Lower leg skin (tissue), 4 donors: ENCODE measurements around the gene EIF4B. TPM values are rescaled to one million over a fixed set of nuclear protein-coding genes. Genes with fewer than 3 reads are reported as not detected.
A peak's percentile ranks its signal among the peaks of the same experiment; 100 is the strongest.

Experiments
- DNase-seq, 2 donors: peaks; one replicate each; pipeline ENCODE4 v3.0.0-alpha.2; 2019; ENCODE audit warnings: low spot score in 2 of 2
- H3K4me3 ChIP-seq: fragments of 200-600 bp; sonication (generic); 2 replicates; pipeline ENCODE4 v1.5.1; 2017; ENCODE audit warnings: mild to moderate bottlenecking, low read depth; ENCODE audit not compliant: poor library complexity, severe bottlenecking
- POLR2A ChIP-seq, 2 donors: fragments of 450-650 bp; IDR thresholded peaks; one replicate each; pipeline ENCODE4 v1.6.1; 2016 to 2017; ENCODE audit warnings: antibody characterized with exemption in 2 of 2, mild to moderate bottlenecking in 1 of 2, moderate library complexity in 1 of 2
- WGBS, 2 donors: methylation state at CpG; one replicate each; pipeline ENCODE4 v1.1.5; 2018; 5-methylcytosine and 5-hydroxymethylcytosine counted together
- intact Hi-C: fragments of 100-400 bp; cut with DNase I; formaldehyde crosslinking; loops from one replicate; pipeline ENCODE4 v1.15.0; 2023; ENCODE audit warnings: low total_unique reads
- total RNA-seq, 4 donors: library from RNA; depleted of rRNA; stranded (reverse); fragments of >200 nt; gene quantifications; one replicate each; pipeline ENCODE4 v1.1.0, GENCODE V29; 2016
- TF ChIP-seq, protein P1 (sequence below), 3 donors: fragments of 450-650 bp; IDR thresholded peaks; one replicate each; pipeline ENCODE4 v1.5.1; 2016; ENCODE audit warnings: antibody characterized with exemption in 3 of 3, mild to moderate bottlenecking in 3 of 3, moderate library complexity in 2 of 3

Gene EIF4B
- total RNA-seq, 4 donors from 2014 or later, result 499 to 623 (median 546) TPM

DNA sequence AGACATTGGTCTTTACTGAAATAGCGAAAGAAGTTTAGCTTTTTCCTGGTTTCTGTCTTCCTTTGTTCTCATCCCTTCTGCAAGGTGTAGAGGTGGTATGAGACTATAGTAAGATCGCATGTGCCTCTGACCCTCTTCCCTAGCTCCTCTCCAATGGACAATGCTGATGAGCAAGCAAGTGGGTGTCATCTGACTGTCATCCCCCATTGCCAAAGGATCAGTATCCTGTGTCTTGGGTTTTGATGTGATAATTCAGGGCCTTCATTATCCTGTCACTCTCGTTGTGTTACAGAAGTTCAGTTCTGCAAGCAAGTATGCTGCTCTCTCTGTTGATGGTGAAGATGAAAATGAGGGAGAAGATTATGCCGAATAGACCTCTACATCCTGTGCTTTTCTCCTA, 33.6 kb downstream of the EIF4B start:
- WGBS, 2 donors, result 72 to 80% methylated on average over 4 of the region's 4 CpGs
- no peak overlapping the region for H3K4me3 ChIP-seq
- intact Hi-C loops, result loop anchor here (1.0 kb wide), 1 partner anchor 28 kb away; no protein-coding TSS in a partner anchor
- no peak for DNase-seq
- no peak for TF ChIP-seq POLR2A (IDR thresholded peaks at IDR 0.05)
- TF ChIP-seq, protein P1, sequence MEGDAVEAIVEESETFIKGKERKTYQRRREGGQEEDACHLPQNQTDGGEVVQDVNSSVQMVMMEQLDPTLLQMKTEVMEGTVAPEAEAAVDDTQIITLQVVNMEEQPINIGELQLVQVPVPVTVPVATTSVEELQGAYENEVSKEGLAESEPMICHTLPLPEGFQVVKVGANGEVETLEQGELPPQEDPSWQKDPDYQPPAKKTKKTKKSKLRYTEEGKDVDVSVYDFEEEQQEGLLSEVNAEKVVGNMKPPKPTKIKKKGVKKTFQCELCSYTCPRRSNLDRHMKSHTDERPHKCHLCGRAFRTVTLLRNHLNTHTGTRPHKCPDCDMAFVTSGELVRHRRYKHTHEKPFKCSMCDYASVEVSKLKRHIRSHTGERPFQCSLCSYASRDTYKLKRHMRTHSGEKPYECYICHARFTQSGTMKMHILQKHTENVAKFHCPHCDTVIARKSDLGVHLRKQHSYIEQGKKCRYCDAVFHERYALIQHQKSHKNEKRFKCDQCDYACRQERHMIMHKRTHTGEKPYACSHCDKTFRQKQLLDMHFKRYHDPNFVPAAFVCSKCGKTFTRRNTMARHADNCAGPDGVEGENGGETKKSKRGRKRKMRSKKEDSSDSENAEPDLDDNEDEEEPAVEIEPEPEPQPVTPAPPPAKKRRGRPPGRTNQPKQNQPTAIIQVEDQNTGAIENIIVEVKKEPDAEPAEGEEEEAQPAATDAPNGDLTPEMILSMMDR (IDR thresholded peaks at IDR 0.05), result no peak

DNA sequence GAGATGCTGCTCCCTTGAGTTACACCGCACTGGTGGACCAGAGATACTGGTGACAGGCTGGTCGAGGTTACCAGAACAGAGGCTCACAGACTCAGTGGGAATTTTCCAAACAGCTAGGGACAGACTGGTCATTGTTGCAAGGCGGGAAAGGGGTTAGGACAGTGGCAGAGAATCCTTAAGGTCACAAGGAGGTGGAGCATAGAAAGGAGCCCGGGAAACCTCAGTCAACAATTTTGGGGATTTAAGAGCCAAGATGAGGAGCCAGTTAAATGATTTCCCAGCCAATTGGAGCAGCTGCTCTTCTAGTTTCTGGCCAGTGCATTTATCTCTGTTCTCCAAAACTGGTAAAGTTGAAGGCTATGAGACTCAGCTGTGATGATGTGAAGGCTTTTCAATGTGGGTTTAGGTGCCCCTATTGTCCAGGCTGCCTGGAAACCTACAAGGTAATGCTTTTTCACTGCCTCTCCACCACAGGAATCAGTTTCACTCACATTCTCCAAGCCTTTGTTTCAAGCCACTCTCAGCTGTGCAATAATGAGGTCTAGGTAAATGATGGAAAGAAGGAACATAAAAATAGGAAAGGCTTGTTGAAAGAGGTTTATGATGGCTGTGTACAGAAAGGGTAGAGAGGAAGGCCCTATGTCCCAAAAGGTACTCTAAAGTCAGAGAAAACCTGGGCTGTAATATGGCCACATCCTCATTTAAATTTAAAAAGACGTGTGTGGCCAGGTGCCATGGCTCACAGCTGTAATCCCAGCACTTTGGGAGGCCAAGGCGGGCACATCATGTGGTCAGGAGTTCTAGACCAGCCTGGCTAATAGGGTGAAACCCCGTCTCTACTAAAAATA, 36.6 kb downstream of the EIF4B start:
- 73 to 74% methylated on average over 7 of the region's 7 CpGs for WGBS, 2 donors
- intact Hi-C loops, result no loop called here
- DNase-seq, result no peak
- no peak overlapping the region for H3K4me3 ChIP-seq
- no peak for TF ChIP-seq POLR2A (IDR thresholded peaks at IDR 0.05)
- TF ChIP-seq, protein P1 (IDR thresholded peaks at IDR 0.05), result no peak

DNA sequence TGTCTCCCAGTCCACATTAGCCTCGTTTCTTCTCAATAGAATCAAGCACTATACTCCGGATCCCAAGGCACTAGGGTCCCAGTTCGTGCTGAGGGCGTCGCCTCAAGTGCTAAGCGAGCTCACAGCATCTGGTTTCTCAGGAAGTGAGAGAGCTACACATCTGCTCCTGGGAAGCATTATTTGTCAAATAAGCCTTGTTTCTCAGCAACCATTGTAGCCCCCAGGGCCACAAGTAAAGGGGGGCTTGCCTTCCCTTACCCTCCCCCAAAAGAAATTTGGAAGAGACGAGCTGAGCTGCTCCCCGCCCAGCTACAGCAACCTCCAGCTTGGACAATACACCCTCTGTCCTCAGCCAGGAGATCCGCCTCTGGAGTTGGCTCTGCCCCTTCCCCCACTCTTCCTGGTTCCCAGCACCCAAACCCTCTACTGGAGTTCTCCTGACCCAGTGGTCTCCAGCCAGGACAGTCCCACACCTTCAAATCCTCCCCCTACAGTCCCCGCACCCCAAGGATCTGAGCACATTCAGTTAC, 37.9 kb downstream of the EIF4B start:
- 40 to 41% methylated on average over 10 of the region's 10 CpGs for WGBS, 2 donors
- intact Hi-C loops, result no loop called here
- no peak overlapping the region for H3K4me3 ChIP-seq
- no peak for DNase-seq
- TF ChIP-seq, protein P1 (IDR thresholded peaks at IDR 0.05), result no peak
- no peak for TF ChIP-seq POLR2A (IDR thresholded peaks at IDR 0.05)

DNA sequence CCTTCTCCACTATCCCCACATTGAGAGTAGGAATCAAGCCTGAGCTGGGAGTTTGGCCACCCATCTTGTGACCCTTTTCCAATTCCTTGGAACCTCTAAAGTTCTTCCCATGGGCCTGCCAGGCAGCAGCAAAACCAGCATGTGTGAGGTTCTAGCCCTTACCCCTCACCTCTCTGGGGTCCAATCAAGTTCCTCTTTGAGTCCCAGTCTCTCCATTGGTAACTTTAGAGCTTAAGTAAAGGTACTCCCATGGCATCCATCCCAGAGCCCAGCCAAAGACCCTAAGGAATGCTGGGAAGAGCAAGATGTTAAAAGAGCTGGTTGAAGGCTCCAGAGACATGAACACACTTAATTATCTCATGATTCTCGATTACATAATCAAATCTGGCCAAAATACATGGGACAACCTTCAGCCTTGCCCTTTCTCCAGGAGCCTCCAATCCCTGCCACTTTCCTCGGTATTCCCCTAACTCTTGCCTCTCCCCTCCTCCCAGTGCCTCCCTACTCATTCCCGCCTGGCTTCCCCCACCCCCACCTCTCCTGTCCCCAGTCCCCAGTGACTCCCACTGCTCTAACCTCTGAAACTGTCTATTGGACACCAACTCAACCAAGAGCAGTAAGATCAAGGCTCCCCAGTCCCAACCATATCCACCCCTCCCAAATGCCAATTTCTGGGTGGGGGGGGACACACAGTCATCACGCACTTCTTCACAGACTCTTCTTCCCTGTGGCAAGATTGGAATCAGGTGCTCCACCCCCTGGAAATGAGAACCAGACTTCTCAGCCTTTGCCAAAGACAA, 38.8 kb downstream of the EIF4B start:
- intact Hi-C loops, result no loop called here
- TF ChIP-seq POLR2A (IDR thresholded peaks at IDR 0.05), result no peak
- TF ChIP-seq, protein P1 (IDR thresholded peaks at IDR 0.05), result no peak
- DNase-seq, result no peak
- WGBS, 2 donors, result 40 to 42% methylated on average over 4 of the region's 4 CpGs
- H3K4me3 ChIP-seq, result no peak overlapping the region

DNA sequence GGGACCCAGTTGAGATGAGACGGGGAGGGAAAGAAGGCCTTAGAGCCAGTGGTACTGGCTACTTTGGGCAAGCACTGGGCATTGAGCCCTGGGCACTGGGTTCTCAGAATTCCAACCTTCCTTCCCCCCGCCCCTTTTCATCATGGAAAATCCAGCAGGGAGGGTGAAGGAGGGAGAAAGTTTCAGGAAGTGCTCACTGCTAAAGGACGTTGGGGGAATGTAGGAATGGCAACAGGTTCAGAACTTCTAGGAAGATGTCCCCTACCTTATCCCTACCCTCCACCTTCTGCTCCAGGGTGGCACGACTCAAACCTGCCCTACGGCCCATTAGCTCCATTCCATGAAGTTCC, 39.4 kb downstream of the EIF4B start:
- H3K4me3 ChIP-seq, result no peak overlapping the region
- 29 to 30% methylated on average over 5 of the region's 5 CpGs for WGBS, 2 donors
- DNase-seq, result peak in 1 of 2 donors; percentile 87
- intact Hi-C loops, result no loop called here
- TF ChIP-seq, protein P1 (IDR thresholded peaks at IDR 0.05), result no peak
- TF ChIP-seq POLR2A (IDR thresholded peaks at IDR 0.05), result no peak
